ENCODE data around the gene ADM. TPM values are rescaled to one million over a fixed set of nuclear protein-coding genes. Genes with fewer than 3 reads are reported as not detected.
"Not testable (repeated sequence)": the region's sequence is repeated elsewhere in the genome, so short reads cannot be mapped to it uniquely, and the experiment has no call there.

The ADM gene, protein sequence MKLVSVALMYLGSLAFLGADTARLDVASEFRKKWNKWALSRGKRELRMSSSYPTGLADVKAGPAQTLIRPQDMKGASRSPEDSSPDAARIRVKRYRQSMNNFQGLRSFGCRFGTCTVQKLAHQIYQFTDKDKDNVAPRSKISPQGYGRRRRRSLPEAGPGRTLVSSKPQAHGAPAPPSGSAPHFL
- 10 to 100 TPM in 1 of 2 donors, under 1 TPM in 1; 0.57 to 33.6 TPM for total RNA-seq

DNA sequence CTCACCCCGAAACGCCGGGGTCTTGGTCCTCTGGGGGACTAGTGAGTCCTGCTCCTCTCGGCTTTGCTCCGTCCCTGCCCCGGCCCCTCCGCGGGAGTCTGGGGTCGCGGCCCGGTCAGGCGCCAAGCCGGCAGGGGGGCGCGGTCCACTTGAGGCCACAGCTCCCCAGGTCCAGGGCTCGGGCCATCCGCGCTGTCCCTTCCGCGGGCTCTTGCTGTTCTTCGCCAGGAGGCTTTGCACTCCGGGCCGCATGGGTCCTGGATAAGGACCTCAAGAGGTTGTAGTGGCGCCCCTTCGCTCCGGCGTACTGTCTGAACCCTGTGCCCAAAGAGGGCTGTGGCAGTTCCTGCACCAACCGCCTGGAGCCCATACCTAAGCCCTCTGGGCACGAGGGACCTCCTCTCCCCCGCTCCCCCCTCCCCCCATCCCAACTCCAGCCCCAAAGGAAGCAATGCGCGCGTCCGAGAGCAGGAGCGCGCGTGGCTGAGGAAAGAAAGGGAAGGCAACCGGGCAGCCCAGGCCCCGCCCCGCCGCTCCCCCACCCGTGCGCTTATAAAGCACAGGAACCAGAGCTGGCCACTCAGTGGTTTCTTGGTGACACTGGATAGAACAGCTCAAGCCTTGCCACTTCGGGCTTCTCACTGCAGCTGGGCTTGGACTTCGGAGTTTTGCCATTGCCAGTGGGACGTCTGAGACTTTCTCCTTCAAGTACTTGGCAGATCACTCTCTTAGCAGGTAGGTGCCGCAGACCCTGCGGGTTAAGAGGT, at the start of gene ADM:
Gene ADM (plus strand): TSS at position 579 of the 767 bp plus-strand sequence. CDS start 628 bp downstream, outside the sequence.
- Mint-ChIP-seq H3K36me3 (peaks cover 13 to 18% of the 10 kb centered on the region in 2 donors), H3K27ac (peak within 1 kb of the TSS in 1 of 2 donors; percentile 72), H3K9me3 (no peaks in the 10 kb centered on the region)
- DNase-seq (ENCODE audit: low spot score in 2 of 2) = peak in 1 of 2 donors; percentile 66
- ATAC-seq = peak in 1 of 2 donors; percentile 37

DNA sequence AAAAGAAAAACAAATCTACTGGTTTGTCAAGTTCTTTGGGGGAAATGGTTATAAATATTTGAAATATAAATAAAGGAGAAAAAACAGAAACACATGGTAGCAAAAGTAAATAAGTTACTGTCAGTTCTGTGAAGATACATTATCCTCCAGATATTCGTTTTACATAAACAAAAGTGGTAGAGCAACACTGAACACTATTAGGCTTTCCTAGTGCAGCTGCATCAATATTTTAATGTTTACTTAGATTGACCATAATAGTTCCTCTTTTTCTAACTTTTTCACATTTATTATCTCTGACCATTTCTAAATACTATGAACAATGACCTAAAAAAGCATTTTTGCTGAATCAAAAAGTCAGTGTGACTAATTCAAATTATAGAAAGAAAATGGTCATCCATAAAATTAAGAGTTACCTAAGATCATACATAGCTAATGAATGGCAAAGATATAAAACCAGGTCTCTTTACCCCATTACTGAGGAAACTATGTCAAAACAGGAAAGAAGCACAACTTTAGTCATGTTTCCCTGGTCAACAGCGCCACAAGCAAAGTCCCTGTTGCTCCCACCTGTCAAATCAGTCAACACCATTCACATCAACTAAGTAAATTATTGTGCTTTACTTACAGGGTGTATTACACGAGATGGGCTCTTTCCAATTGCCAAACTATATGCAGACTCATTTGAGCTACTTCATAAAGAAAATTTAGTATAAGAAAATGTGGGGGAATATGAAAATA, 49.3 kb upstream of the ADM start:
- DNase-seq (ENCODE audit: low spot score in 2 of 2) (no peak), ATAC-seq (no peak)
- no peaks in the 10 kb centered on the region for H3K36me3 Mint-ChIP-seq
- no peak overlapping the region for H3K27ac Mint-ChIP-seq
- H3K9me3 Mint-ChIP-seq = no peaks in the 10 kb centered on the region

DNA sequence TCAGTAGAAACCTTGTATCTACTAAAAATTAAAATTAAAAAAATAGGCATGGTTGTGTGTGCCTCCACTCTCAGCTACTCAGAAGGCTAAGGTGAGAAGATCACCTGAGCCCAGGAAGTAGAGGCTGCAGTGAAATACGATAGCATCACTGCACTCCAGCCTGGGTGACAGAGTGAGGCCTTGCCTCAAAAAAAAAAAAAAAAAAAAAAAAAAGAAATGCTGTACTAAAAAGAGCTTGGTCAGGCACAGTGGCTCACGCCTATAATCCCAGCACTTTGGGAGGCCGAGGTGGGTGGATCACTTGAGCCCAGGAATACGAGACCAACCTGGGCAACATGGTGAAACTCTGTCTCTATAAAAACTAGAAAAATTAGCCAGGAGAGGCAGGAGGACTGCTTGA, 47.4 kb upstream of the ADM start:
- Mint-ChIP-seq H3K36me3 (no peaks in the 10 kb centered on the region), H3K9me3 (no peaks in the 10 kb centered on the region), H3K27ac (no peak overlapping the region)
- ATAC-seq = no peak
- DNase-seq (ENCODE audit: low spot score in 2 of 2) = no peak

DNA sequence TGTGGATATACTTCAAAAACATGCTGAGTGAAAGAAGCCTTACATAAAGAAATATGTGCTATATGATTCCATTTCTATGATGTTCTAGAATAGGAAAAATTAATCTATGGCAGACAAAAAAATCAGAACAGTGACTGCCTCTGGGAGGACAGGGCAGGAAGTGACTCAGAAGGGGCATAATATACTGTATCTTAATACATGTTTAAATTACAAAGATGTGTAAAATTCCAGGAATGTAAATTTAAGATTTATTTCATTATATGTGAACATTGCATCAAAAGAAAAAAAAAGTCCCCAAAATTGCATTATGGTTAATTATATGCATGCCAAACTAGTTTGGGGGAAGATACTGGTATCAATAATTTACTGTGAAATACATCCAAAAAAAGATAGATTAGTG, 43.1 kb upstream of the ADM start:
- ATAC-seq (no peak), DNase-seq (ENCODE audit: low spot score in 2 of 2) (no peak)
- Mint-ChIP-seq H3K9me3 (no peaks in the 10 kb centered on the region), H3K36me3 (no peaks in the 10 kb centered on the region), H3K27ac (no peak overlapping the region)

DNA sequence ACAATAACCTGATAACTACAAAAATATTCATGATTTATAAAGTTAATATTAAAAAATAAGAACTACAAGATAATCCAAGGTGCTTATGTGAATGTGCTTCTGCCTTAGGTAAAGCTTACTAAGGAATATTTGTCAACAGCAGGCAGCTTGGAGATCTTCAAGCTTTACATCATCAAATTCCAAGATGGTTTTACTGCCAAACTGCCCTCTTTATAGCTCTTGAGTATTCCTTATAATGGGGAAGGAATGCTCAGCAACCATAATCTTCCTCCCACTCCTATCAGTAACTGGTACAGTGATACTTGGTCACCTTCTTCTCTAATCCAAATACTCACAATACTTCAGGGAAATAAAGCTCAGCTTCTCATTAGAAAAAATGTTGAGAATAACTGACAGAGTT, 40.9 kb upstream of the ADM start:
- Mint-ChIP-seq H3K27ac (no peak overlapping the region), H3K9me3 (no peaks in the 10 kb centered on the region), H3K36me3 (no peaks in the 10 kb centered on the region)
- no peak for ATAC-seq
- no peak for DNase-seq (ENCODE audit: low spot score in 2 of 2)

DNA sequence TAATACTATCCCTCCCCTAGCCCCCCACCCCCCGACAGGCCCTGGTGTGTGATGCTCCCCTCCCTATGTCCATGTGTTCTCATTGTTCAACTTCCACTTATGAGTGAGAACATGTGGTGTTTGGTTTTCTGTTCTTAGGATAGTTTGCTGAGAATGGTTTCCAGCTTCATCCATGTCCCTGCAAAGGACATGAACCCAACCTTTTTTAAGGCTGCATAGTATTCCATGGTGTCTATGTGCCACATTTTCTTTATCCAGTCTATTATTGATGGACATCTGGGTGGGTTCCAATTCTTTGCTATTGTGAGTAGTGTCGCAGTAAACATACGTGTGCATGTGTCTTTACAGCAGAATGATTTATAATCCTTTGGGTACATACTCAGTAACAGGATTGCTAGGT, 40.2 kb upstream of the ADM start:
- not testable (repeated sequence) for H3K36me3 Mint-ChIP-seq; ATAC-seq; DNase-seq (ENCODE audit: low spot score in 2 of 2); H3K27ac Mint-ChIP-seq; H3K9me3 Mint-ChIP-seq

DNA sequence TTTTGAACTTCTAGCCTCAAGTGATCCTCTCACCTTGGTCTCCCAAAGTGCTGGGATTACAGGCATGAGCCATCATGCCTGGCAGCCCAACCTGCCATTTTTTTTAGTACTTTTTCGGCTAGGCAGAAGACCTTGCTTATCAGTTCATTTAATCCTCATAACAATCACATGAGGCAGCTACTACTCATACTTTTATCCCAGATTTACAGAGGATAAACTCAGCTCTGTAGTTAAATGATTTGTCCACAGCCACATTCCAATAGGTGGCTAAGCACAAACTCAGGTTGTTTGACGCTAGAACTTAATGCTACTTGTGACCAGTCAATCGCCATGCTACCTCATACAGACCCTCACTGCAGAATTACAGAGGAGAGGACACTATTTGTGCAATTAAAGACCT, 38.9 kb upstream of the ADM start:
- H3K36me3 Mint-ChIP-seq = no peaks in the 10 kb centered on the region
- no peak overlapping the region for H3K27ac Mint-ChIP-seq
- DNase-seq (ENCODE audit: low spot score in 2 of 2) = no peak
- H3K9me3 Mint-ChIP-seq = no peaks in the 10 kb centered on the region
- ATAC-seq = no peak

DNA sequence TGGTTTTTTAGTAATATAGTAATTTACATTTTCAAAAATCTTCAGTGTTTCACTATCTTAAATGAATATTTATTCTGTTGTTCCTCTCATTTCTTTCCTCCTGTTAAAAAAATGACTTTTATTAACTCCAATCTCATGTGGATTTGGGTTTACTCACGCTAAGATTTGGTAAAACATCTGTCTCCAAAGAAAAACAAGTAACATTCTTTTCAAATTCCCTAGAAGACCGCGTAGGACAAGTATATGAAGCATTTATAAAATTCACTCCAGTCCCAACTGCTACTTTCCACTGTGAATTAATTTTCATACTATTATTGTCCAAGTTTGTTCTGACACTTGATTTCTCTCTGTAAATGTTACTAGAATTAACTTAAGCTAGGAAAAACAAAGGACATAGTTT, 37.1 kb upstream of the ADM start:
- Mint-ChIP-seq H3K36me3 (no peaks in the 10 kb centered on the region), H3K9me3 (no peaks in the 10 kb centered on the region), H3K27ac (no peak overlapping the region)
- ATAC-seq (no peak), DNase-seq (ENCODE audit: low spot score in 2 of 2) (no peak)

DNA sequence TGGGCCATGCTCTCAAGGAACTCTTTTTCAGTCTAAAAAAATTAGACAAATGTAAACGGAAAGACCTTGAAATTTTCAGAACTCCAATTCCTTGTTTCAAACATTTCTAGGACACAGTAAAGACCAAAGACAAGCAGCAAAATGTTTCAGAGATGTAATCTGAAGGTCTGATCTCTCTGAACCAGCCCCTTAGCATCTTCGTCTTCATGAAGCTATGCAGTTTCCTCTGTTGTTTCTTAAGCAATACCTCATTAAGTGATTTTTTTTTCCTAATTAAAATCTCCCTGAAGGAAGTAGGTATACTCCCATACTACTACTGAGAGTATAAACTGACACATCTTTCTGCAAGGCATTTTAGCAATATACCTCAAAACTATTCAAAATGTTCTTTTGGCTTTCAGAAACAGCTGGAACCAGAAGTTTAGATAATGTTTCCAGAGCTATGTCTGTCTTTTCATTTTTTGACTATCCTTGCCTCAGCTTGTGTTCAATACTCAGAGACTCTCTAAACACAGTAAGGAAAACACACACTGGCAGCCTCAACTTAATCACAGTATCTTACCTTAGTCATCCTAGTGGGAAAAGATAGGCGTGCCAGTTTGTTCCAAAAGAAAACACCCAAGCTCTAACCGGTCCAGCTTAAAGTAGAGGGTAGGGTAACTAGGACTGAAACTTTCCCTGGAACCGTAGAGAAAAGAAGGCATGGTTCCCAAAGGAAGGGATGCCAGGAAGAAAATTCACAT, 36.0 kb upstream of the ADM start:
- no peaks in the 10 kb centered on the region for H3K9me3 Mint-ChIP-seq
- DNase-seq (ENCODE audit: low spot score in 2 of 2) (no peak), ATAC-seq (no peak)
- H3K27ac Mint-ChIP-seq = no peak overlapping the region
- H3K36me3 Mint-ChIP-seq = no peaks in the 10 kb centered on the region

DNA sequence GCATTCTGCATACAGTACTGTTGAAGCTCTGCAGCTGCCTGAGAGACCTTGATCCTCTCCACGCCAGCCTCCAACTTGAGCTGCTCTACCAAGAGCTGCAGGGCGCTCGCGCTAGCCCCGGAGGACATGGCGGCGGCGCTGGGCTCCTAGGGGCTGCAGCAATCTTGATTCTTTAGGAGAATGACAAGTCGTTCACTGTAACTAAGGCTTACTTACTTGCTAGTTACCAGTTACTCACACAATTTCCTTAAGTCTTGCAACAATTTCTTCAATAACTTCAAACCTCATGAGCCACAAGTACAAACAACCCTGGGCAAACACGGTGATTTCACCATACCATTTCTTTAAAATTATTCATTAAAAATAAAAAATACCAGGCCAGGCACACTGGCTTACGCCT, 32.7 kb upstream of the ADM start:
- ATAC-seq (no peak), DNase-seq (ENCODE audit: low spot score in 2 of 2) (no peak)
- Mint-ChIP-seq H3K36me3 (no peaks in the 10 kb centered on the region), H3K9me3 (no peaks in the 10 kb centered on the region), H3K27ac (no peak overlapping the region)

DNA sequence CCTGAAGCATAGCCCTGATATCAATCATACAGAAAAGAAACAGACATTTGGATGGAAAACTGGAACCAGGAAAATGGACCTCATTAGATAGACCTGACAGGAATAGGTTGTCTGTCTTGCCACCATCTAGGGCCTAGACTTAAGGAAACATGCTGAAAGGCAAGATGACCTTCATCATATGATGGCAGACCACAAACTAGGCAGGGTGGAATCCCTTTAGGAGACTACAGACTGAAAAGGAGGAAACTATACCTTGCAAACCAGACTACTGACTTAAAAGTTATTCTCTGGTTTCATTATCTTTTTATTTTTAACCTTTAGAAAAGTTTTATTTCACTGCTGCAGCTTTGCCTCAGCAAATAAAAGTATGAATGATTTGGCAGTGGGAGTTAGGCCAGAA, 31.1 kb upstream of the ADM start:
- Mint-ChIP-seq H3K36me3 (no peaks in the 10 kb centered on the region), H3K27ac (no peak overlapping the region), H3K9me3 (no peaks in the 10 kb centered on the region)
- peak in 1 of 2 donors; percentile 64 for ATAC-seq
- no peak for DNase-seq (ENCODE audit: low spot score in 2 of 2)

DNA sequence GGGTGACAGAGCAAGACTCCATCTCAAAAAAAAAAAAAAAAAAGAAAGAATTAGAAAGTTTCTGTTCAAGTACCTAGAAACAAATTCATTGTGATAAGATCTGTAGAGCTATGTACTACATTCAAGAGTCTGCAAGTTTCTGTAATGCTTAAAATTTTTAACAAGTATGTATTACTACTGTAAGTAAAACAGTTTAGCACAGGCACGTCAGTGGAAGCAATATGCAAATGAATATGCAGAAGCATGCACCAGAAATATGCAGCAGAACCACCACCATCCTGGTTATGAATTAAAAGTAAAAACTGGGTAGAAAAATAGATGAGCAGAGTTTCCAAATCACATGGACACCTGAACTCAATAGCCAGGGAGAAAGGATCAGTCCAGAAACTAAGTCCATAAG, 30.1 kb upstream of the ADM start:
- ATAC-seq (no peak), DNase-seq (ENCODE audit: low spot score in 2 of 2) (no peak)
- H3K36me3 Mint-ChIP-seq = no peaks in the 10 kb centered on the region
- H3K27ac Mint-ChIP-seq = no peak overlapping the region
- H3K9me3 Mint-ChIP-seq = no peaks in the 10 kb centered on the region

DNA sequence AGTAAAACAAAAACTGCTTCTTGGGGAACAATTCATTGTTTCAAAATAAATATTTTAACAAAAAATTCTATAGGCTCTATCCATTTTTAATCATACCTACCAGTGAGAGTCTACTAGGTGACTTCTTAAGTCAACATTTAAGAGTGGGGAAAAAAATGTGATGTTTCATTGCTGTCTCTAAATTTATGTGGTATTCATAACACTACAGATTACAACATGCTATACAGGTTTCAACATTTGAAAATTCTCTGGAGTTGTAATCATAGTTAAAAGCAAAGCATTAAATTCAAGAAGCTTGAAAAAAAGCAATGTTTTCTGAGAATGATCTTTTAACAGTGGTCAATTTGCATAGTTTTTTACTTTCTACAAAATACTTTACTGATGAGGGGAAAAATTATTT, 29.2 kb upstream of the ADM start:
- ATAC-seq = no peak
- Mint-ChIP-seq H3K9me3 (no peaks in the 10 kb centered on the region), H3K36me3 (no peaks in the 10 kb centered on the region), H3K27ac (no peak overlapping the region)
- DNase-seq (ENCODE audit: low spot score in 2 of 2) = no peak

DNA sequence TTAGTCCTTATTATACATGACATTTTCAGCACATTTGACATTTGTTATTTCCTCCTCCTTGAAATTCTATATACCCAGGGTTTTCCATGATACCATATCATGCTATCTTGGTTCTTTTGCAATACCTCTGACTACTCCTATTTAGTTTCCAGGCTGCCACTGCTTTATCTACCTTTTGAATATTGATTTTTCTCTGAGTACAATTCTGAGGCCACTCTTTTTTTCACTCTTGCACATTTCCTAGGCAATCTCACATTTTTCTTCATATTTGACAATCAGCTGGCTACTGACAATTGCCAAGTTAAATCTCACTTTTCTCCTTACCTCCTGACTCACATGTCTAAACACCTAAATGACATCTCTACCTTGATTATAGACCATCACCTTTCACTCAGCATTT, 22.8 kb upstream of the ADM start:
- Mint-ChIP-seq H3K36me3 (no peaks in the 10 kb centered on the region), H3K9me3 (no peaks in the 10 kb centered on the region), H3K27ac (no peak overlapping the region)
- DNase-seq (ENCODE audit: low spot score in 2 of 2) = no peak
- ATAC-seq = no peak

DNA sequence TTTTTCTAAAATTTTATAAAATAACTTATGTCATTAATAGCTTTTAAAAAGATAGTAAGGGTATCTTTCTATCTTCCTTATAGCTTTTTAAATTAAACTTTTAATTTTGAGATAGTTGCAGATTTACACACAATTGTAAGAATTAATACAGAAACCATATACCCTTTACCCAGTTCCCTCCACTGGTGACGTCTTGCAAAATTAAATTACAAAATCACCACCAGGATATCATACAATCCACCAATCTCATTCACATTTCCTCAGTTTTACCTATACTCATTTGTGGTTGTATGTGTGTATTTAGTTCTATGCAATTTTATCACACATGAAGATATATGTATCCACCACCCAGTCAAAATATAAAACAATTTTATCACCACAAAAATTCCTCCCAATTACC, 20.9 kb upstream of the ADM start:
- H3K9me3 Mint-ChIP-seq = no peaks in the 10 kb centered on the region

DNA sequence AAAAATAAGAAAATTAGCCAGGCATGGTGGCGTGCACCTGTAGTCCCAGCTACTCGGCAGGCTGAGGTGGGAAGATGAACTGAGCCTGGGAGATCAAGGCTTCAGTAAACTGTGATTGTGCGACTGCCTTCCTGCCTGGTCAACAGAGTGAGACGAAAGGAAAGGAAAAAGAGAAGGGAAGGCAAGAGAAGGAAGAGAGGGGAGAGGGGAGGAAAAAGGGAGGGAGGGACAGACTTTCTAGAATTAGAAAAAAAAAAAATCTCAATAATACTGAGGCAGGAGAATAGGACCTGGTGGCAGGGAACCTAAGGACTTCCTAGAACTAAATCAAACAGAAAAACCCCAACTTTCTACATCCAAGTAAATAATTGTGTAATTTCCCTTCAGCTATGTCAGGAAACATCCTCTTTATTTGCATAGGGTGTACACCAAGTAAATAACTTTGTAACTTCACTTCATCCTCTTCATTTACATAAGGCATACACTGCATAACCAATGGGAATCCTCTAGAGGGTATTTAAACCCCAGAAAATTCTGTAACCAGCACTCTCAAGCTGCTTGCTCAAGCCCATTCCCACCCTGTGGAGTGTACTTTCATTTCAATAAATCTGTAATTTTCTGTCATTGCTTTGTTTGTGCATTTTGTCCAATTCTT, 19.6 kb upstream of the ADM start:
- no peak for ATAC-seq
- H3K27ac Mint-ChIP-seq = no peak overlapping the region

More for the DNA sequence above, 20.9 kb upstream of the ADM start:
- Mint-ChIP-seq H3K36me3 (no peaks in the 10 kb centered on the region), H3K27ac (no peak overlapping the region)
- no peak for DNase-seq (ENCODE audit: low spot score in 2 of 2)
- ATAC-seq = no peak

More for the DNA sequence above, 19.6 kb upstream of the ADM start:
- Mint-ChIP-seq H3K9me3 (no peaks in the 10 kb centered on the region), H3K36me3 (no peaks in the 10 kb centered on the region)
- no peak for DNase-seq (ENCODE audit: low spot score in 2 of 2)
